ENCODE data around the gene PCDHGB2. TPM values are rescaled to one million over a fixed set of nuclear protein-coding genes. Genes with fewer than 3 reads are reported as not detected.
A peak's percentile ranks its signal among the peaks of the same experiment; 100 is the strongest.
"Not testable (repeated sequence)": the region's sequence is repeated elsewhere in the genome, so short reads cannot be mapped to it uniquely, and the experiment has no call there.

The PCDHGB2 gene
- total RNA-seq, 1 experiment from 2014 or later = 4.1 TPM

- H3K4me1 Mint-ChIP-seq; H3K4me3 Mint-ChIP-seq; H3K27ac Mint-ChIP-seq; DNase-seq (ENCODE audit: low spot score); ATAC-seq; H3K27me3 Mint-ChIP-seq (ENCODE audit: low read depth); POLR2A ChIA-PET: not testable (repeated sequence)
- CTCF ChIA-PET = interaction anchor here (0.7 to 4.0 kb wide), 3 partner anchors 67 to 123 kb away, joined by 4 to 22 read pairs (median 8); partner anchors contain the start of genes PCDHB14, PCDHB15 and PCDHGA10
- Mint-ChIP-seq H3K36me3 (peaks cover 48% of the 10 kb centered on the region), H3K9me3 (peaks cover 49% of the 10 kb centered on the region)
Measured at GRCh38 chr5:141346017-141346416, 13.8 kb upstream of the PCDHGB2 start.

- H3K4me1 Mint-ChIP-seq = peaks cover 2% of the 10 kb centered on the region
- TF ChIP-seq E2F5 (CRISPR knock-in tag; IDR thresholded peaks at IDR 0.05) (no peak), SP1 (CRISPR knock-in tag; conservative IDR thresholded peaks at IDR 0.05) (0 out of 2 replicates have a peak, but pooled peaks have one; percentile 25), CTCF (IDR thresholded peaks at IDR 0.05) (peak; percentile 50)
- DNase-seq (ENCODE audit: low spot score) (peak; percentile 86), ATAC-seq (peak; percentile 96)
- H3K9me3 Mint-ChIP-seq = peaks cover 52% of the 10 kb centered on the region
- ChIA-PET CTCF (interaction anchor here (0.7 to 3.7 kb wide), 45 partner anchors 8 to 269 kb away, joined by 3 to 27 read pairs (median 6); partner anchors contain the start of genes DIAPH1, PCDHB10, PCDHB11 and PCDHB13), POLR2A (interaction anchor here (0.6 kb wide), 1 partner anchor 286 kb away, joined by 3 read pairs; no protein-coding TSS in a partner anchor)
- peak within 1 kb of the TSS; percentile 47; the same call in 1 of the 2 replicates for H3K27ac Mint-ChIP-seq
- H3K27me3 Mint-ChIP-seq (ENCODE audit: low read depth) = peaks cover 3% of the 10 kb centered on the region
- peak within 1 kb of the TSS; percentile 72 for H3K4me3 Mint-ChIP-seq
- peaks cover 54% of the 10 kb centered on the region for H3K36me3 Mint-ChIP-seq
Measured at GRCh38 chr5:141349917-141350619, 9.7 kb upstream of the PCDHGB2 start, which contains the start of gene PCDHGB1. Gene PCDHGB1, plus strand, starts transcription at chr5:141350099. Its CDS starts 162 bp downstream, at chr5:141350261.

- POLR2A ChIA-PET = no interaction called here
- H3K9me3 Mint-ChIP-seq = peaks cover 55% of the 10 kb centered on the region
- TF ChIP-seq FOXJ3 (CRISPR knock-in tag; IDR thresholded peaks at IDR 0.05; ENCODE audit: borderline replicate concordance) (no peak), SMAD4 (CRISPR knock-in tag; IDR thresholded peaks at IDR 0.05) (no peak), PRRX2 (CRISPR knock-in tag; IDR thresholded peaks at IDR 0.05) (no peak), STAT6 (CRISPR knock-in tag; conservative IDR thresholded peaks at IDR 0.05; ENCODE audit: low read depth) (no peak), JAZF1 (CRISPR knock-in tag; IDR thresholded peaks at IDR 0.05) (no peak), ZNF396 (CRISPR knock-in tag; IDR thresholded peaks at IDR 0.05; ENCODE audit: borderline replicate concordance) (no peak), E2F4 (CRISPR knock-in tag; IDR thresholded peaks at IDR 0.05; ENCODE audit: borderline replicate concordance, low read depth) (no peak)
- no peak for DNase-seq (ENCODE audit: low spot score)
- no peak overlapping the region for H3K27ac Mint-ChIP-seq
- CTCF ChIA-PET = interaction anchor here (0.8 to 3.7 kb wide), 6 partner anchors 8 to 206 kb away, joined by 3 to 27 read pairs (median 12); partner anchors contain the start of genes PCDHB14, PCDHB15, PCDHGA10 and PCDHGB2
- peaks cover 56% of the 10 kb centered on the region for H3K36me3 Mint-ChIP-seq
- H3K4me3 Mint-ChIP-seq = no peak overlapping the region
- peaks cover 2% of the 10 kb centered on the region for H3K4me1 Mint-ChIP-seq
- no peak for ATAC-seq
- peaks cover 8% of the 10 kb centered on the region for H3K27me3 Mint-ChIP-seq (ENCODE audit: low read depth)
Measured at GRCh38 chr5:141351591-141351990, 8.2 kb upstream of the PCDHGB2 start.

Measured in WTC11 (cell line).